ENCODE measurements around the gene IL13RA2.

Gene IL13RA2

GRCh38 chrX:115017455-115017854 lies at the start of gene IL13RA2:
Gene IL13RA2 (minus strand): TSS chrX:115017616. CDS start chrX:115017269, 347 bp downstream.
- DNase-seq: no peak

- DNase-seq: no peak
Measured at GRCh38 chrX:115065304-115065703, 47.9 kb upstream of the IL13RA2 start.

GRCh38 chrX:115060013-115060412 lies 42.6 kb upstream of the IL13RA2 start:
- DNase-seq: no peak

GRCh38 chrX:115058276-115058675 lies 40.9 kb upstream of the IL13RA2 start:
- DNase-seq: no peak

GRCh38 chrX:115054876-115055275 lies 37.5 kb upstream of the IL13RA2 start:
- no peak for DNase-seq

GRCh38 chrX:115053223-115053622 lies 35.8 kb upstream of the IL13RA2 start:
- no peak for DNase-seq

- no peak for DNase-seq
Measured at GRCh38 chrX:115047715-115048114, 30.3 kb upstream of the IL13RA2 start.

- DNase-seq: no peak
Measured at GRCh38 chrX:115047181-115047580, 29.8 kb upstream of the IL13RA2 start.

- no peak for DNase-seq
Measured at GRCh38 chrX:115040417-115040816, 23.0 kb upstream of the IL13RA2 start.

- no peak for DNase-seq
Measured at GRCh38 chrX:115038406-115038805, 21.0 kb upstream of the IL13RA2 start.

- DNase-seq: no peak
Measured at GRCh38 chrX:115036029-115036428, 18.6 kb upstream of the IL13RA2 start.

GRCh38 chrX:115031989-115032388 lies 14.6 kb upstream of the IL13RA2 start:
- no peak for DNase-seq

GRCh38 chrX:115030625-115031024 lies 13.2 kb upstream of the IL13RA2 start:
- DNase-seq: no peak

- no peak for DNase-seq
Measured at GRCh38 chrX:115029869-115030570, 12.6 kb upstream of the IL13RA2 start.

- no peak for DNase-seq
Measured at GRCh38 chrX:115029440-115029839, 12.0 kb upstream of the IL13RA2 start.

- no peak for DNase-seq
Measured at GRCh38 chrX:115023811-115024210, 6.4 kb upstream of the IL13RA2 start.

- no peak for DNase-seq
Measured at GRCh38 chrX:115023139-115023538, 5.7 kb upstream of the IL13RA2 start.

GRCh38 chrX:115021121-115021520 lies 3.7 kb upstream of the IL13RA2 start:
- DNase-seq: no peak

GRCh38 chrX:115018944-115019343 lies 1.5 kb upstream of the IL13RA2 start:
- no peak for DNase-seq

GRCh38 chrX:115018040-115018647 lies 728 bp upstream of the IL13RA2 start:
- DNase-seq: no peak

- DNase-seq: no peak
Measured at GRCh38 chrX:115013705-115014104, 3.7 kb downstream of the IL13RA2 start.

- DNase-seq: no peak
Measured at GRCh38 chrX:115011428-115011827, 6.0 kb downstream of the IL13RA2 start.

- DNase-seq: no peak
Measured at GRCh38 chrX:114999906-115000305, 17.5 kb downstream of the IL13RA2 start.

GRCh38 chrX:114997779-114998178 lies 19.6 kb downstream of the IL13RA2 start:
- no peak for DNase-seq
